ENCODE data around the gene IMPG1.

IMPG1 gene

DNA sequence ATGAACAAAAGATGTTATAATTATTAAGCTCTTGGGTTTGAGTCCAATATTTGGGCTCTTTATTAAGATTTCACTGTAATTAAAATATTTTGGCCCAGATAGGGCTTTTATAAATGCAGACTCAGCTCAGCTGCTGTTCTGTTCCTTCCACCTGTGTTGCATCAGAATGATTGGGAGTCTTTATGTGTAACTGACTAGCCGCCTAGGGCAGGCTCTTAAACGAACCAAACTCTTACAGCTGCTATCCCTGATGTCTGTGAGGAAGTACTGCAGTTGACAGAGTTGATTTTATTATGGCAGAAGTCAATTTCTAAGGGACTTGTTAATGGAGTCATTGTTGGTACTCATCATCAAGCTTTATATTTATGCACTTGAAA lies 178.7 kb downstream of the IMPG1 start:
- no peak for DNase-seq (ENCODE audit: low read depth in 2 of 2)

DNA sequence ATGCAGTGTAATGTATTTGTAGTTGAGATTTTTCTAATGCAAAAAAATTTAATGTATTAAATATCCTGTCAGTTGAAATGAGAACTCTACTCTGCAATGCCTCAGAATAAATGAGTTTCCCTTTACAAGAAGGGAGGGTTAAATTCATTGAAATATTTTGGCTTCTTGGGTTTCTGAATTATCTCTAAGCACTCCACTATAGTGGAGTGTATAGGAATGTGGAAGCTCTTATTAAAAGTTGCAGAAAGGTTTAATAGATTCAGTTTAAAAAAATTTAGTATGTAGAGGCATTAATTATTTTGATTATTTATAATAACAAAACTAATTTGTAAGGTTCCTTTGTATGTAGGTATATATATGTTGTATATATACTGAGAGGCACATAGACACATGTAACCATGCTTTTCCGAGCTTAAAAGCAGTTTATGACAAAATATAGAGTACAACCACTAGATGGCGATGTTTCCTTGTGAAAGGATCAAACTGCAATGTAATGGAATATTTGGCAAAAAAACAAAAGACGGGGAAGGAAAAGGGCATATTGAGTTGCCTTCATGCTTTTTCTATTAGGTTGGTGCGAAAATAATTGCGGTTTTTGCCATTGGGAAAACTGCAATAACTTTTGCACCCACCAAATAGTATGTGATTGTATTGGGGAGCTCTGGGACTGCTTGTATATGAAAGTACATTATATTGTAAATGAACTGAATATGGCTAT lies 179.2 kb downstream of the IMPG1 start:
- no peak for DNase-seq (ENCODE audit: low read depth in 2 of 2)

DNA sequence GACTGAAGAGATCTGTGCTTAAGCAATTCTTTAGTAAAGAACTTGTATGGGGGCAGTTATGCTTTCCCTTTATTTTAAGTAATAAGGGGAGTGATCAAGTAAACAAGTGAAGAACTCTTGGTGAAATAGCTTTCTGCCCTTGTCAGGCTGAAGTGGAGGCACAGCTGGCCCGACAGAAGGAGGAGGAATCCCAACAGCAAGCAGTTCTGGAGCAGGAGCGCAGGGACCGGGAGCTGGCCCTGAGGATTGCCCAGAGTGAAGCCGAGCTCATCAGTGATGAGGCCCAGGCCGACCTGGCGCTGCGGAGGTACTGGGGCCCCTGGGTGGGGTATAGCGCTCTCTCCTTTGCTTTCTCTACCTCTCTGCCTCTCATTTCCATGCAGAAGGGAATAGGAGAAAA lies 180.1 kb downstream of the IMPG1 start:
- no peak for DNase-seq (ENCODE audit: low read depth in 2 of 2)

DNA sequence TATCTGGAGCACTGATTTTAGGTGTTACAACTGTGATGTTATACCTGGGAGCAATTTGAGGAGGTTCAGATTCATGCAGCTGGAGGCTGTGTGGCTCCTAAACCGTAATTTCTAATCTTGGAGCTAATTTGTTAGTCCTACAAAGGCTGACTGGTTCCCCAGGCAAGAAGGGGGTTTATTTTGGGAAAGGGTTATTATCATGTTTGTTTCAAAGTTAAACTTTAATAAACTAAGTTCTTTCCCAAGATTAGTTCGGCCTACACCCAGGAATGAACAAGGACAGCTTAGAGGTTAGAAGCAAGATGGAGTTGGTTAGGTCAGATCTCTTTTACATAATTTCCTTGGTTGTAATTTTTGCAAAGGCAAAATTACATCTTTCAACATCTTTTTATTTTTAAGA lies 187.6 kb downstream of the IMPG1 start:
- no peak for DNase-seq (ENCODE audit: low read depth in 2 of 2)

DNA sequence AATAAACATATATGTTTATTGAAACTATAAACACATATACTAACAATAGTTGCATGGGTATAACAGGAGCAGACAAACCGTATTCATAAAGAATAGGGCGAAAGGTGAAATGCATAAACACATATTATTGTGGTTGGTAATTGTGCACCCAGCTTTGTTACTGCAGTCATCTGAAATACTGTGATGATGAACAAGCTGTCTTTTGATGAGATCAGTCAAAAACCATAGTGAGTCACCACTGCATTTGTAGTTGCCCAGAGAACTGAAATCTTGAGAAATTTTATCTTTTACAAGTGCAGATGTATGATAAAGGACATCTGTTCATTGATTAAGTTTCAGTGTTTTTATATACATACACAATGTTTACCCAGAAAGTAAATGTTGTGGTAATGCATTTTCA lies 189.7 kb downstream of the IMPG1 start:
- DNase-seq (ENCODE audit: low read depth in 2 of 2): no peak

DNA sequence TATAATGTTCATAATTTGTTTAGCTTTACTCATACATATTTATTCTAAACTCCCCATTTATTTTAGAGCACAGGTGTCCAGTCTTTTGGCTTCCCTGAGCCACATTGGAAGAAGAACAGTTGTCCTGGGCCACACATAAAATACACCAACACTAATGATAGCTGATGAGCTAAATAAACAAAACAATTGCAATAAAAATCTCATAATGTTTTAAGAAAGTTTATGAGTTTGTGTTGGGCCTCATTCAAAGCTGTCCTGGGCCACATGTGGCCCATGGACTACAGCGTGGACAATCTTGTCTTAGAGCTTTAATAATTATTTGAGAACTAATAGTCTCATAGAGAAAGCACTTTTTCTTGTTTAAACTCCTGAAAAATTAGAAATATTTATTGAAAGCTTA lies 192.2 kb downstream of the IMPG1 start:
- DNase-seq (ENCODE audit: low read depth in 2 of 2): no peak

DNA sequence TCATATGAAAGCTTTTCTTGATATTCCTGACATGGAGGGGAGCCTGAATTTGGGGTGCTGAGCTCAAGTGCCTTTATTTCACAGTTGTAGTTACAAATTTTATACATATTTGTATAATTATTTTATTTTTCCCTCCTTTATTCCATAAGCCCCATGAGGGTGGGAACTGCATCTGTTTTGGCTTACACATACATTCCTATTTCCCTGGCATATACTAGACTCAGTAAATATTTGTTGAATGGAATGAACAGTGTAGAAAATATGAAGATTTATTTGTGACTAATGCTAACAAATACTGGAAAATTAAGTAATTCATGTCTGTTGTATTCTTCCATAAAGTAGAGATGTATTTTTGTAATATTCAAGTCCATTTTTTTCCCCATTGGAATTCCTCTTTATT lies 196.3 kb downstream of the IMPG1 start:
- no peak for DNase-seq (ENCODE audit: low read depth in 2 of 2)

DNA sequence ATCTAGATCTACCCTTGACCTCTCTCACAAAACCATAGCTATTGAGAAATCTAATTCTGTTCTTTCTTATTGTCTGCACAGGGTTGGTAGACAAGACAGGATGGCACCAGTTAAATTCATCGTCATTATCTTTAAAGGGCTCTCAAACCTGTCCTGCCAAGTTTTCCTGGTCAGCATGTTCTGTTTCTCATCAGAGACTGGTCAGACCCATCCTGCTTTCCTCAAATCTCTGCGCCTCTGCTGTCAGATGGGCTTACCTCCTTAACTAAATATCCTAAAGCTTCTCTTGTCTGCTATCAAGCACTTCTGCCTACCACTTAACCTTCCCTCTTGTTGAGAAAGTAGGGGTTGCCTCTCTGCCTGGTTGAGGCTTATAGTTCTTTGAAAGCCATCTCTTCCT lies 198.2 kb downstream of the IMPG1 start:
- no peak for DNase-seq (ENCODE audit: low read depth in 2 of 2)
